Cardiac muscle cell (in vitro differentiated cells and primary cell): Measurements from ENCODE around the gene CPD. TPM values are rescaled to one million over a fixed set of nuclear protein-coding genes. Genes with fewer than 3 reads are reported as not detected.

ENCODE experiments used
- DNase-seq, 2 donors: peaks; one replicate each; pipeline versions ENCODE4 v3.0.0 to v3.0.0-alpha.2; 2010 to 2017; ENCODE audit warnings: low read depth in 1 of 2, low spot score in 1 of 2
- H3K27ac ChIP-seq: fragments of 200-600 bp; sonication (generic); 2 replicates; pipeline ENCODE4 v1.5.1; 2016
- H3K27me3 ChIP-seq: fragments of 200-600 bp; sonication (generic); 2 replicates; pipeline ENCODE4 v1.6.0; 2016; ENCODE audit warnings: control low read depth
- H3K36me3 ChIP-seq: fragments of 200-600 bp; sonication (generic); 2 replicates; pipeline ENCODE4 v1.5.1; 2016; ENCODE audit warnings: control low read depth
- H3K4me1 ChIP-seq: fragments of 200-600 bp; sonication (generic); 2 replicates; pipeline ENCODE4 v1.8.1; 2017; ENCODE audit warnings: low read depth, mild to moderate bottlenecking, mixed run types
- H3K4me3 ChIP-seq: fragments of 200-600 bp; sonication (generic); 2 replicates; pipeline ENCODE4 v1.5.1; 2016; ENCODE audit warnings: mild to moderate bottlenecking
- H3K9me3 ChIP-seq: fragments of 200-600 bp; sonication (generic); 2 replicates; pipeline ENCODE4 v1.5.1; 2017; ENCODE audit warnings: low read depth, mild to moderate bottlenecking, control low read depth
- CTCF ChIP-seq: IDR thresholded peaks from 2 replicates; pipeline ENCODE4 v1.5.1; 2012; ENCODE audit warnings: low read depth, mild to moderate bottlenecking, low read length
- polyA plus RNA-seq: library from polyadenylated mRNA; unstranded; fragments of >200 nt; fragmentation: Nextera tagmentation; extraction: Ambion mirVana; gene quantifications from 2 replicates; pipeline ENCODE4 v1.2.1, GENCODE V29; 2016
- total RNA-seq: library from RNA; depleted of rRNA; stranded (reverse); fragments of >200 nt; gene quantifications from 2 replicates; pipeline ENCODE4 v1.2.3, GENCODE V29; 2016

Gene CPD
- total and polyA plus RNA-seq, 2 experiments from 2014 or later, result 19.5 to 47.4 TPM

GRCh38 chr17:30477774-30478115, 99.0 kb downstream of the CPD start:
- H3K4me3 ChIP-seq, result peak overlapping the region; percentile 86
- H3K27ac ChIP-seq, result peak overlapping the region; percentile 98
- no peaks in the 10 kb centered on the region for H3K9me3 ChIP-seq
- peak in 1 of 2 donors; percentile 27 for DNase-seq
- no peak for TF ChIP-seq CTCF
- H3K4me1 ChIP-seq, result peaks cover 5% of the 10 kb centered on the region
- peaks cover 15% of the 10 kb centered on the region for H3K36me3 ChIP-seq
- no peaks in the 10 kb centered on the region for H3K27me3 ChIP-seq

GRCh38 chr17:30482555-30482954, 103.8 kb downstream of the CPD start:
- H3K27ac ChIP-seq, result no peak overlapping the region
- no peak for TF ChIP-seq CTCF
- no peak overlapping the region for H3K4me3 ChIP-seq
- no peaks in the 10 kb centered on the region for H3K9me3 ChIP-seq
- peaks cover 49% of the 10 kb centered on the region for H3K36me3 ChIP-seq
- H3K4me1 ChIP-seq, result no peaks in the 10 kb centered on the region
- no peak for DNase-seq
- no peaks in the 10 kb centered on the region for H3K27me3 ChIP-seq

GRCh38 chr17:30483159-30483558, 104.4 kb downstream of the CPD start:
- no peak for TF ChIP-seq CTCF
- Histone ChIP-seq H3K27me3 (no peaks in the 10 kb centered on the region), H3K27ac (no peak overlapping the region), H3K4me3 (no peak overlapping the region), H3K36me3 (peaks cover 51% of the 10 kb centered on the region), H3K4me1 (no peaks in the 10 kb centered on the region), H3K9me3 (no peaks in the 10 kb centered on the region)
- DNase-seq, result no peak

GRCh38 chr17:30493780-30494179, 115.1 kb downstream of the CPD start:
- H3K27me3 ChIP-seq, result no peaks in the 10 kb centered on the region
- DNase-seq, result no peak
- H3K27ac ChIP-seq, result no peak overlapping the region
- H3K4me3 ChIP-seq, result no peak overlapping the region
- H3K36me3 ChIP-seq, result peaks cover 90% of the 10 kb centered on the region
- no peaks in the 10 kb centered on the region for H3K9me3 ChIP-seq
- no peak for TF ChIP-seq CTCF
- no peaks in the 10 kb centered on the region for H3K4me1 ChIP-seq

GRCh38 chr17:30495586-30495985, 116.9 kb downstream of the CPD start:
- H3K4me1 ChIP-seq, result no peaks in the 10 kb centered on the region
- H3K9me3 ChIP-seq, result no peaks in the 10 kb centered on the region
- peaks cover 75% of the 10 kb centered on the region for H3K36me3 ChIP-seq
- no peaks in the 10 kb centered on the region for H3K27me3 ChIP-seq
- no peak overlapping the region for H3K4me3 ChIP-seq
- no peak for DNase-seq
- H3K27ac ChIP-seq, result no peak overlapping the region
- TF ChIP-seq CTCF, result no peak

GRCh38 chr17:30503558-30503957, 124.8 kb downstream of the CPD start:
- H3K9me3 ChIP-seq, result no peaks in the 10 kb centered on the region
- no peak for TF ChIP-seq CTCF
- no peaks in the 10 kb centered on the region for H3K27me3 ChIP-seq
- H3K4me3 ChIP-seq, result no peak overlapping the region
- H3K27ac ChIP-seq, result no peak overlapping the region
- no peaks in the 10 kb centered on the region for H3K4me1 ChIP-seq
- DNase-seq, result no peak
- peaks cover 21% of the 10 kb centered on the region for H3K36me3 ChIP-seq
